ENCODE data around the gene PI4KB.
A peak's percentile ranks its signal among the peaks of the same experiment; 100 is the strongest.

- TF ChIP-seq CTCF (IDR thresholded peaks at IDR 0.05; ENCODE audit: poor library complexity, severe bottlenecking) (no peak), EZH2 (IDR thresholded peaks at IDR 0.05; ENCODE audit: borderline replicate concordance, insufficient read depth, low read length, poor library complexity, severe bottlenecking) (no peak), SMC3 (conservative IDR thresholded peaks at IDR 0.05; ENCODE audit: poor library complexity) (peak; percentile 19), REST (IDR thresholded peaks at IDR 0.05; ENCODE audit: borderline replicate concordance) (peak; percentile 90), EP300 (conservative IDR thresholded peaks at IDR 0.05; ENCODE audit: poor library complexity, severe bottlenecking) (peak; percentile 81), RAD21 (conservative IDR thresholded peaks at IDR 0.05) (no peak), POLR2AphosphoS5 (IDR thresholded peaks at IDR 0.05) (peak; percentile 71)
These were observed 19.7 kb upstream of the PI4KB start, which contains the start of gene RFX5 for GRCh38 chr1:151346769-151347522.

Data from neural cell (in vitro differentiated cells).